HG03520 (cell line): ENCODE results near the gene WNT16.

ENCODE experiments used
- ATAC-seq: cut with Tn5 transposase; IDR thresholded peaks from one replicate; pipeline ENCODE4 v1.9.1; 2021; ENCODE audit warnings: mild to moderate bottlenecking, moderate library complexity; ENCODE audit not compliant: unreplicated experiment

Gene WNT16

DNA sequence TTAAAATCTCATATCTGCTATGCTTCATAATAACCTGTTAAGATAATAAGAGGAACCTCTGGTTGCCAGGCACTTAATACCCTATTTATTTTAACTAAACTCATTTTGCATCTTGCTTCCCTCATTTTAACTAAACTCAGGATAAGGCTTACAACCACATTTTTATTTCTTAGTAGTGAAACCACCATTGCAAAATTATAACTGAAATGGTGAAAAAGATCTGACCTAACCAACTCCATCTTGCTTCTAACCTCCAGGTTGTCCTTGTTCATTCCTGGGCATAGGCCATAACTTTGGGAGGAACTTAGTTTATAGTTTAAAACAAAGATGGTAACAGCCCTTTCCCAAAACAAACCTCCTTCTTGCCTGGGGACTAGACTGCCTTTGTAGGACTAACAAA, 61.3 kb downstream of the WNT16 start:
- ATAC-seq: no peak

DNA sequence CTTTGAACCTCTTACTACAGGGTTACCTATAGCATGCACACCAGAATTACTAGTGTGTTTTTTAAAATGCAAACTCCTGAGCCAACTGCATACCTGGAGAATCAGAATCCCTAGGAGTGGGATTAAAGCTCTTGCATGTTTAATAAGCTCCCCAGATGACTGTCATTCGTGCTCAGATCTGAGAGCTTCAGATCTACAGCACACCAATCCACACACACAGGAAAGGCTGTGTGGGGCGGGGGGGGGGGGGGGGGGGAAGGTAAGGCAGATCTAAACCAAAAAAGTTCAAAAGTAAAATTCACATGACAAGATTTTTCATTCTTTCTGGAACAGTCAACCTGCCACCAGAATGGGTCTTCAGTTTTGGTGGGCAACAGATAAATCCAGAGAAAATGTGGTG, 61.8 kb downstream of the WNT16 start:
- ATAC-seq: no peak
